Measurements from ENCODE around the gene MALSU1. TPM values are rescaled to one million over a fixed set of nuclear protein-coding genes. Genes with fewer than 3 reads are reported as not detected.

MALSU1 gene
- total and polyA plus RNA-seq, 2 of the 13 experiments (the other 11 are each of a cell fraction or from before 2014, with no cell fraction given) = 72.0 to 141 TPM

DNA sequence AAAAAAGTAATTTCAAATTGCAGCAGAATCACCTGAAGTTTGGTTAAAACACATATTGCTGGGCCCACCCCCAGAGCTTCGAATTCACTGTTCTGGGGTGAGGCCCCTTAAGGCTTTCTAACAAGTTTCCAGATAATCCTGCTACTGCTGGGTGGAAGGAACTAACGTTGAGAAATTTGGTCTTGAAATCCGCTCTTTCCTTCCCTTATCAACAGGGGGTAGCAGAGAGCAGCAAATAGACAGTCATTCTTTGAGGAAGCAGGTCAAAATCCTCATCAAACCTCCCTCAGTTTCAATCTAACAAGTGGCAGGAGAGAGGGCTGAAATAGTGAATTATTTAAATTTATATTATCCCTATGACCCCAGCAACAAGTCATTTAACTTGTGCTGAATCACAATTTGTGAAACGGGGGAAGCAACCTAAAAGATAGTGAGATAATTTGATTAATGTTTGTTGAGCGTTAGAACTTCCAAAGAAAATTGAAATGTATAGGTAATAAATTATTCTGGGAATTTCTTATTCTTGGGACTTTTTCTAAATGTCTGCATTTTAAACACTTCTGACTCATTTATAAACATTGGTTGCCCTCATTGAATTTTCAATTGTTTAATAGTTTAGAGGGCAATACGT lies 21.7 kb upstream of the MALSU1 start:
- BruUV-seq (replicated peaks) = no TSS peak
- in situ Hi-C loops (cut with HindIII; ENCODE audit: extremely low pct_ligation_motif_present, low pct_unique_long_range_greater_than_20kb) (loop anchor here (10.0 kb wide), 1 partner anchor 247 kb away; no protein-coding TSS in a partner anchor), intact Hi-C loops (cut with micrococcal nuclease; ENCODE audit: unreplicated experiment) (loop anchor here (1.0 to 10.0 kb wide), 4 partner anchors 16 to 157 kb away; partner anchors contain the start of gene MALSU1)
- H3K4me1 ChIP-seq (ENCODE audit: insufficient read depth, low read length) = peaks cover 32% of the 10 kb centered on the region
- no peaks in the 10 kb centered on the region for H3K9me3 ChIP-seq (ENCODE audit: low read length)
- DNase-seq (ENCODE audit: low spot score) (peak; percentile 76), ATAC-seq (peak; percentile 49), FAIRE-seq (peak; percentile 63)
- CTCF ChIA-PET (ENCODE audit: low intra/inter-chr PET ratio, low total read pairs) = interaction anchor here (1.1 kb wide), 1 partner anchor 185 kb away, joined by 3 read pairs; no protein-coding TSS in a partner anchor
- no peaks in the 10 kb centered on the region for H3K79me2 ChIP-seq (ENCODE audit: insufficient read depth, low read length)
- H3K4me3 ChIP-seq (replicated peaks in 1 of 3; ENCODE audit: insufficient read depth in 1 of 3, low read depth in 2 of 3, low read length in 3 of 3) = no peak overlapping the region
- no peak overlapping the region for H2AFZ ChIP-seq (ENCODE audit: low read length)
- 39% methylated on average over 6 of the region's 6 CpGs for WGBS (ENCODE audit: low lambda C conversion rate)
- no peak overlapping the region for H3K9ac ChIP-seq (ENCODE audit: insufficient read depth, low read depth, low read length)
- H3K27ac ChIP-seq (ENCODE audit: extremely low read length, insufficient read depth, low read length) = no peak overlapping the region
- no peak overlapping the region for H3K4me2 ChIP-seq (ENCODE audit: low read depth, low read length)
- POLR2A ChIA-PET = interaction anchor here (1.2 to 2.8 kb wide), 3 partner anchors 17 to 81 kb away, joined by 3 to 13 read pairs (median 4); partner anchors contain the start of gene MALSU1
- no peaks in the 10 kb centered on the region for H3K27me3 ChIP-seq (ENCODE audit: control insufficient read depth in 1 of 2, insufficient read depth in 2 of 2, low read length in 2 of 2)
- no peaks in the 10 kb centered on the region for H4K20me1 ChIP-seq (ENCODE audit: insufficient read depth, low read length)
- H3K36me3 ChIP-seq (replicated peaks in 1 of 2; ENCODE audit: control insufficient read depth in 1 of 2, insufficient read depth in 2 of 2, low read length in 2 of 2) = no peaks in the 10 kb centered on the region
- TF ChIP-seq ATF2 (CRISPR knock-in tag; IDR thresholded peaks at IDR 0.05) (0 out of 2 replicates have a peak, but pooled peaks have one; percentile 35), PLRG1 (conservative IDR thresholded peaks at IDR 0.05) (no peak), MAF1 (CRISPR knock-in tag; IDR thresholded peaks at IDR 0.05; ENCODE audit: borderline replicate concordance) (no peak), NONO (IDR thresholded peaks at IDR 0.05) (no peak), NONO (CRISPR knock-in tag; conservative IDR thresholded peaks at IDR 0.05) (no peak), FOXC1 (CRISPR knock-in tag; IDR thresholded peaks at IDR 0.05; ENCODE audit: borderline replicate concordance) (no peak), SAFB2 (CRISPR knock-in tag; IDR thresholded peaks at IDR 0.05; ENCODE audit: borderline replicate concordance, low read depth) (no peak), STAG1 (CRISPR knock-in tag; IDR thresholded peaks at IDR 0.05) (peak; percentile 87), ZNF10 (CRISPR knock-in tag; IDR thresholded peaks at IDR 0.05; ENCODE audit: borderline replicate concordance, low read depth) (no peak), ZNF580 (CRISPR knock-in tag; IDR thresholded peaks at IDR 0.05; ENCODE audit: borderline replicate concordance, low read depth) (no peak), FOXK1 (CRISPR knock-in tag; IDR thresholded peaks at IDR 0.05; ENCODE audit: borderline replicate concordance, low read depth) (no peak), RAD21 (CRISPR knock-in tag; IDR thresholded peaks at IDR 0.05) (peak; percentile 78), GATAD2A (CRISPR knock-in tag; IDR thresholded peaks at IDR 0.05) (peak; percentile 51), SIN3A (IDR thresholded peaks at IDR 0.05; ENCODE audit: borderline replicate concordance, low read depth, low read length) (no peak)
- TF ChIP-seq, protein P1, sequence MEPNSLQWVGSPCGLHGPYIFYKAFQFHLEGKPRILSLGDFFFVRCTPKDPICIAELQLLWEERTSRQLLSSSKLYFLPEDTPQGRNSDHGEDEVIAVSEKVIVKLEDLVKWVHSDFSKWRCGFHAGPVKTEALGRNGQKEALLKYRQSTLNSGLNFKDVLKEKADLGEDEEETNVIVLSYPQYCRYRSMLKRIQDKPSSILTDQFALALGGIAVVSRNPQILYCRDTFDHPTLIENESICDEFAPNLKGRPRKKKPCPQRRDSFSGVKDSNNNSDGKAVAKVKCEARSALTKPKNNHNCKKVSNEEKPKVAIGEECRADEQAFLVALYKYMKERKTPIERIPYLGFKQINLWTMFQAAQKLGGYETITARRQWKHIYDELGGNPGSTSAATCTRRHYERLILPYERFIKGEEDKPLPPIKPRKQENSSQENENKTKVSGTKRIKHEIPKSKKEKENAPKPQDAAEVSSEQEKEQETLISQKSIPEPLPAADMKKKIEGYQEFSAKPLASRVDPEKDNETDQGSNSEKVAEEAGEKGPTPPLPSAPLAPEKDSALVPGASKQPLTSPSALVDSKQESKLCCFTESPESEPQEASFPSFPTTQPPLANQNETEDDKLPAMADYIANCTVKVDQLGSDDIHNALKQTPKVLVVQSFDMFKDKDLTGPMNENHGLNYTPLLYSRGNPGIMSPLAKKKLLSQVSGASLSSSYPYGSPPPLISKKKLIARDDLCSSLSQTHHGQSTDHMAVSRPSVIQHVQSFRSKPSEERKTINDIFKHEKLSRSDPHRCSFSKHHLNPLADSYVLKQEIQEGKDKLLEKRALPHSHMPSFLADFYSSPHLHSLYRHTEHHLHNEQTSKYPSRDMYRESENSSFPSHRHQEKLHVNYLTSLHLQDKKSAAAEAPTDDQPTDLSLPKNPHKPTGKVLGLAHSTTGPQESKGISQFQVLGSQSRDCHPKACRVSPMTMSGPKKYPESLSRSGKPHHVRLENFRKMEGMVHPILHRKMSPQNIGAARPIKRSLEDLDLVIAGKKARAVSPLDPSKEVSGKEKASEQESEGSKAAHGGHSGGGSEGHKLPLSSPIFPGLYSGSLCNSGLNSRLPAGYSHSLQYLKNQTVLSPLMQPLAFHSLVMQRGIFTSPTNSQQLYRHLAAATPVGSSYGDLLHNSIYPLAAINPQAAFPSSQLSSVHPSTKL (CRISPR knock-in tag; IDR thresholded peaks at IDR 0.05) = peak; percentile 46
- TF ChIP-seq, protein P2, sequence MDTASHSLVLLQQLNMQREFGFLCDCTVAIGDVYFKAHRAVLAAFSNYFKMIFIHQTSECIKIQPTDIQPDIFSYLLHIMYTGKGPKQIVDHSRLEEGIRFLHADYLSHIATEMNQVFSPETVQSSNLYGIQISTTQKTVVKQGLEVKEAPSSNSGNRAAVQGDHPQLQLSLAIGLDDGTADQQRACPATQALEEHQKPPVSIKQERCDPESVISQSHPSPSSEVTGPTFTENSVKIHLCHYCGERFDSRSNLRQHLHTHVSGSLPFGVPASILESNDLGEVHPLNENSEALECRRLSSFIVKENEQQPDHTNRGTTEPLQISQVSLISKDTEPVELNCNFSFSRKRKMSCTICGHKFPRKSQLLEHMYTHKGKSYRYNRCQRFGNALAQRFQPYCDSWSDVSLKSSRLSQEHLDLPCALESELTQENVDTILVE (CRISPR knock-in tag; IDR thresholded peaks at IDR 0.05) = 0 out of 2 replicates have a peak, but pooled peaks have one; percentile 38
- TF ChIP-seq, protein P3, sequence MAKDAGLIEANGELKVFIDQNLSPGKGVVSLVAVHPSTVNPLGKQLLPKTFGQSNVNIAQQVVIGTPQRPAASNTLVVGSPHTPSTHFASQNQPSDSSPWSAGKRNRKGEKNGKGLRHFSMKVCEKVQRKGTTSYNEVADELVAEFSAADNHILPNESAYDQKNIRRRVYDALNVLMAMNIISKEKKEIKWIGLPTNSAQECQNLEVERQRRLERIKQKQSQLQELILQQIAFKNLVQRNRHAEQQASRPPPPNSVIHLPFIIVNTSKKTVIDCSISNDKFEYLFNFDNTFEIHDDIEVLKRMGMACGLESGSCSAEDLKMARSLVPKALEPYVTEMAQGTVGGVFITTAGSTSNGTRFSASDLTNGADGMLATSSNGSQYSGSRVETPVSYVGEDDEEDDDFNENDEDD (CRISPR knock-in tag; IDR thresholded peaks at IDR 0.05; ENCODE audit: borderline replicate concordance) = no peak
